ENCODE results near the gene RGS7. TPM values are rescaled to one million over a fixed set of nuclear protein-coding genes. Genes with fewer than 3 reads are reported as not detected.
"Not testable (repeated sequence)": the region's sequence is repeated elsewhere in the genome, so short reads cannot be mapped to it uniquely, and the experiment has no call there.

The RGS7 gene
- total and polyA plus RNA-seq, 5 donors, result 0.02 TPM; not detected in 4

DNA sequence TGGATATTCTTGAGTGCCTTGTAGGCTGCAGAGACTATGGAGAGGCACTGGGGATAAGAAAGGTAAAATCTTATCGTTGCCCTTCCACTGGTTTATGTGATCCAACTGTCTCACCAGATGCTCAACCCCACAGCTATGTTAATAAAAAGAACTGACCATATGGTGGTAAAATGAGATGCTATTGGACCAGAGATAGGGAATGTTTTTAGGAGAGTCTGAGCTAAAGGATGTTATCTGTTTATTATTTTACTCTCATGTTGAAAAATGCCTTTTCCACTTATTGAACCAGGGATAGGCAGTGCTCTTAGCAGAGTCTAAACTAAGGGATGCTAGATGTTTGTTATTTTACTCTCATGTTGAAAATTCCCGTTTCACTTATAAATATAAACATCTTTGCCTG is 572.2 kb downstream of the RGS7 start:
- ATAC-seq (no peak), DNase-seq (no peak)
- H3K27me3 ChIP-seq (ENCODE audit: control insufficient read depth, insufficient read depth), result no peaks in the 10 kb centered on the region
- H3K4me1 ChIP-seq (ENCODE audit: control insufficient read depth, insufficient read depth, low read length), result no peaks in the 10 kb centered on the region
- no peak overlapping the region for H3K4me3 ChIP-seq (ENCODE audit: low read length)
- H3K27ac ChIP-seq (ENCODE audit: low read length), result no peak overlapping the region
- no peaks in the 10 kb centered on the region for H3K9me3 ChIP-seq (ENCODE audit: control insufficient read depth, low read length)
- WGBS, result 73% methylated on average over 2 of the region's 2 CpGs
- intact Hi-C loops (cut with DNase I), result no loop called here

DNA sequence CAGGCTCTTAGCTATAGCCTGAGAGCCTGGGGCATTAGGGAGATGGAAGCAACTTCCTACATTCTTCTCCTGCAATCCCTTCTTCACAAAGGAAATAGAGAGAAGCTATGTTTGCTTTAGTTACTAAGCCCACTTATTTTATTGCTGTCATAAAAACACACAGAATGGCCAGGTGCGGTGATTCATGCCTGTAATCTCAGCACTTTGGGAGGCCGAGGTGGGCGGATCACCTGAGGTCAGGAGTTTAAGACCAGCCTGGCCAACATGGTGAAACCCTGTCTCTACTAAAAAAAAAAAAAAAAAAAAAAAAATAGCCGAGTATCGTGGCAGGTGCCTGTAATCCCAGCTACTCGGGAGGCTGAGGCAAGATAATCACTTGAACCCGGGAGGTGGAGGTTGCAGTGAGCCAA is 573.3 kb downstream of the RGS7 start:
- intact Hi-C loops (cut with DNase I); H3K4me3 ChIP-seq (ENCODE audit: low read length); ATAC-seq; DNase-seq; H3K4me1 ChIP-seq (ENCODE audit: control insufficient read depth, insufficient read depth, low read length); H3K27me3 ChIP-seq (ENCODE audit: control insufficient read depth, insufficient read depth); H3K27ac ChIP-seq (ENCODE audit: low read length); H3K9me3 ChIP-seq (ENCODE audit: control insufficient read depth, low read length): not testable (repeated sequence)
- 85% methylated on average over 7 of the region's 7 CpGs for WGBS

DNA sequence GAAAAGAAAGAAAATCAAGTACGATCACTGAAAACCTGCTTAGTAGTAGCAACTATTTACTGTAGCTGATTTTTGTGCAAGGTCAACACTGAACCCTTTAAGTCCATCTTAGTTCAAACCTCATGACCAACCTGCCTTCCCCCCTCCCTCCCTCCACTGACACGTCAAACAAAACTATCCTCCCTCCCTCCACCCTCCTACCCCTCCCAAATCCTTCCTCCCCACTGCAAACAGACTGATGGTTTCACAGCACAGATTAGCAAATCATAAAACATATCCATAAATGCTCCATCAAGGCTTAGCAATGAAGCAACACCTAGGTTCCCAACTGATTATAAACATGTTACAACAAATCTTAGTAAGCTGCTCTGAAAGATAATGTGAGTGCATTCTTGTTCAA is 580.8 kb downstream of the RGS7 start:
- Histone ChIP-seq H3K27ac (ENCODE audit: low read length) (no peak overlapping the region), H3K27me3 (ENCODE audit: control insufficient read depth, insufficient read depth) (no peaks in the 10 kb centered on the region), H3K9me3 (ENCODE audit: control insufficient read depth, low read length) (no peaks in the 10 kb centered on the region), H3K4me3 (ENCODE audit: low read length) (no peak overlapping the region), H3K4me1 (ENCODE audit: control insufficient read depth, insufficient read depth, low read length) (no peaks in the 10 kb centered on the region)
- no peak for ATAC-seq
- DNase-seq, result no peak
- WGBS, result 54% methylated on average over 2 of the region's 2 CpGs
- intact Hi-C loops (cut with DNase I), result no loop called here

DNA sequence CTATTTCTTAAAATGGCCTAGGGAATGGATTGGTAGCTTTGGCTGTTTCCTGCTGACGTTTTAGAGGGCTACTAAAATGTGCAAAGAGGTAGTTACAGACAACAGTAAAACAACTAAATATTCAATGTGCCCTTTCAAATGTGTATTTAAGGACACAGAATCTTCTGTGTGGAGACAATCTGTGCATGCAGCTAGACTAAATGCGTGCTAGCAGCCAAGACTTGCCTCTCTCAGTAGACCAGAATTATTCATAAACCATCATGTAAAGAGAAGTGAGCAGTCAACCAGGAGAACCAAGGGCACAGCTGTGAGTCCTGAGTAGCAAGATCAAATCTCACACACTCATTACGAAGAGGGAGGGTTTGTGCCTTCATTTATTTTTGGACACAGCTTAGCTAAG is 584.9 kb downstream of the RGS7 start:
- no peak for DNase-seq
- no peaks in the 10 kb centered on the region for H3K9me3 ChIP-seq (ENCODE audit: control insufficient read depth, low read length)
- no peak overlapping the region for H3K27ac ChIP-seq (ENCODE audit: low read length)
- H3K27me3 ChIP-seq (ENCODE audit: control insufficient read depth, insufficient read depth), result no peaks in the 10 kb centered on the region
- H3K4me3 ChIP-seq (ENCODE audit: low read length), result no peak overlapping the region
- ATAC-seq, result no peak
- intact Hi-C loops (cut with DNase I), result no loop called here
- no peaks in the 10 kb centered on the region for H3K4me1 ChIP-seq (ENCODE audit: control insufficient read depth, insufficient read depth, low read length)
- WGBS, result 65% methylated on average over 3 of the region's 3 CpGs

DNA sequence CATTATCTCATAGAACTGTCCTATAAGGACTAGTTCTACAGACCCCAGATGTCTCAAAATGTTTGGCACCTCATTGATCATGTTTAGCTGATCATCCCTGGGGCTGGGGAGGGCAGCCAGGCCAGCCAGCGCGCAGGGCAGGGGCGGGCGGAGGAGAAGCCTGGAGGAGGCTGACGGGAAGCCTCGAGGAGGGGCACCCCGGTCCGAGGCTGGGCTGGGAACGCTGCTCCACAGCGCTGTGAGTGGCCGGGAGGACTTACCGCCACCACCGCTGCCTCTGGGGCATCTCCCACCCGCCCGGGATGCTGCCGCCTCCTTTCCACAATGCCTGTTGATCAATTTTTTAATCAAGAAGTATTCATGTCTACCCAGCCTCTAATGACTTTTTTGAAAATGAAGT is 585.6 kb downstream of the RGS7 start:
- Histone ChIP-seq H3K4me1 (ENCODE audit: control insufficient read depth, insufficient read depth, low read length) (no peaks in the 10 kb centered on the region), H3K9me3 (ENCODE audit: control insufficient read depth, low read length) (no peaks in the 10 kb centered on the region), H3K4me3 (ENCODE audit: low read length) (no peak overlapping the region), H3K27ac (ENCODE audit: low read length) (no peak overlapping the region), H3K27me3 (ENCODE audit: control insufficient read depth, insufficient read depth) (no peaks in the 10 kb centered on the region)
- DNase-seq, result no peak
- ATAC-seq, result no peak
- intact Hi-C loops (cut with DNase I), result no loop called here
- whole genome bisulfite sequencing, result 90% methylated on average over 16 of the region's 16 CpGs

DNA sequence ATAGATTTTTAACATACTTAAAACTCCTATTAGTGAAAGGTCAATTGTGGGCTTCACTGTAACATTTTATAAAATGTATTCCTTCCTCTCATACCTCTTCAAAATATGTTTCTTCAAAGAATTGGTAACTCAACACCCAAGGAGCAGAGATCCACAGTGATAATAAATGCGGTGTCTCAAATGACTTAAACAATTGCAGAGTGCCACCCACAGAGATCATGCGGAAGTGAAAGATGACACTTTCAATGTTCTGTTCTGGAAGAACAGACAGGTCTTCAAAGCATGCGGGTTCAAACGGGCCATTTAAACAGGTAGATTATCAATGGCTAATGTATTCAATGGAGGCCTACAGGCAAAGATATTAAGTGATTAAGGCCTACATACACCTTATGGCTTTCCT is 588.0 kb downstream of the RGS7 start:
- WGBS, result 86% methylated on average over 4 of the region's 4 CpGs
- H3K9me3 ChIP-seq (ENCODE audit: control insufficient read depth, low read length), result no peaks in the 10 kb centered on the region
- no peak for ATAC-seq

DNA sequence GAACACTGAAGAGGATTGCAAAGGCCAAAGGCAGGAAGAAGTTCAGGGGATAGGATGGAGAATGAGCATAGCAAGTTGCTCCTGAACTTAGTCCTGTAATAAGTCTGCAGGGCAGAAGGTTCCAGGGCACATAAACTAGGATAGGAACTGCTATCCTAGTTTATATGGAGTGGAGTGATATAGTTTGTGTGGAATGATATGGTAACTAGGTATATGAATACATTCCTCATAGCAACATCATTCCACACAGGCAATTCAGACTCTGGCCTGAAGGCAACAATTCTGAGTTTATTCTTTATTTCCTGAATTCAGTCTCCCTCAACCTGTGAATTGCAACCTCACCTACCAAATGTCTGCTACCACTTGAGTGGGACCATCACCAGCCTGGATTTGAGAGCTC is 590.2 kb downstream of the RGS7 start:
- DNase-seq (no peak), ATAC-seq (no peak)
- Histone ChIP-seq H3K27me3 (ENCODE audit: control insufficient read depth, insufficient read depth) (no peaks in the 10 kb centered on the region), H3K27ac (ENCODE audit: low read length) (no peak overlapping the region), H3K9me3 (ENCODE audit: control insufficient read depth, low read length) (no peaks in the 10 kb centered on the region), H3K4me1 (ENCODE audit: control insufficient read depth, insufficient read depth, low read length) (no peaks in the 10 kb centered on the region), H3K4me3 (ENCODE audit: low read length) (no peak overlapping the region)
- intact Hi-C loops (cut with DNase I), result no loop called here

More for the DNA sequence above, 588.0 kb downstream of the RGS7 start:
- Histone ChIP-seq H3K27me3 (ENCODE audit: control insufficient read depth, insufficient read depth) (no peaks in the 10 kb centered on the region), H3K27ac (ENCODE audit: low read length) (no peak overlapping the region), H3K4me1 (ENCODE audit: control insufficient read depth, insufficient read depth, low read length) (no peaks in the 10 kb centered on the region), H3K4me3 (ENCODE audit: low read length) (no peak overlapping the region)
- intact Hi-C loops (cut with DNase I), result no loop called here
- DNase-seq, result no peak

DNA sequence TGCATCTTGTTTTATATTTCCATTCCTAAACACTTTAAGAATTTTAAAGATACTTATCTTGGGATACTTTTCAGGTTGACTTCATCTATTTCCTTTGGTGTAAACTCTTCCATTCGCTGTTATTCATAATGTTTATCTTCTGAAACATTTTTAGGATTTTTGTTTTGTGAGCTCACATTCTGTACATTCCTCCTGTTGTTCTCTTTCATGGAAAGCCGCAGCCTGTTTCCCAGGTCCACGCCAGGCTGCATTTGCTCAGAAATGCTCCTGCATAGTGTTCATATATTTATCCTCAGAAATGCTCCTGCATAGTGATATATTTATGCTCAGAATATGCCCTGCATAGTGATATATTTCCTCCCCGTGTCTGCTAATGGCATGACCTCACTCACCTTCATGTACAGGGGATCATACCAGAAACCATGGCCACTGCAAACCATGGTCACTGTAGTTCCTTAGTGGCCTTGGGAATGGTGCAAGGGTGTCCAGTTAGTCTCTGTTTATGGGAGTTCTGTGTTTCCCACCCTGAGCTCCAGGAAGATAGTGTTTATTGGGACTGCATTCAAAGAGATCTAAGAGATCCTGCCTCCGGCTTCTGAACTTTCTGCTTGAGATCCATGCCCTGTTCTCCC is 591.2 kb downstream of the RGS7 start:
- Histone ChIP-seq H3K4me3 (ENCODE audit: low read length) (no peak overlapping the region), H3K9me3 (ENCODE audit: control insufficient read depth, low read length) (no peaks in the 10 kb centered on the region), H3K4me1 (ENCODE audit: control insufficient read depth, insufficient read depth, low read length) (no peaks in the 10 kb centered on the region), H3K27ac (ENCODE audit: low read length) (no peak overlapping the region), H3K27me3 (ENCODE audit: control insufficient read depth, insufficient read depth) (no peaks in the 10 kb centered on the region)
- DNase-seq, result no peak
- no peak for ATAC-seq
- intact Hi-C loops (cut with DNase I), result no loop called here
- 51% methylated on average over 5 of the region's 5 CpGs for WGBS

DNA sequence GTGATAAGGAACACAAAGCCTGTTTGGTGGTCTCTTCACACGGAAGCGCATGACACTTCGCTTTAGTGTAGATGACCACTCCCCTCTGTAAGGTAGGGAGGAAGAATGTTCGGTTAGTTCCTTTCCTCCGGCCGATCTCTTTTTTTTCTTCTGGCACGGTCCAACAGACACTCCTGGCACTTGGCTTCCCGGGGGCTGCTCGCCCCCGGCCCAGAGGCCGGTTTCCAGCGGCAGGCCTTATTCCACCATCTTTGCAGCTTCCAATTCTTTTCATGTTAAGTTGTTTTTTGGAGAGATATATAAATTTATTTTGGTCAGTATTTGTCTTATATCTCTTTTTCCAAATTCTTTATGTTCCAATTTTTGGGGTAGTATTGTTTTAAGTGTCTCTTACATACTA is 593.2 kb downstream of the RGS7 start:
- no peak overlapping the region for H3K27ac ChIP-seq (ENCODE audit: low read length)
- ATAC-seq (no peak), DNase-seq (no peak)
- 88% methylated on average over 12 of the region's 12 CpGs for WGBS
- H3K4me3 ChIP-seq (ENCODE audit: low read length), result no peak overlapping the region
- intact Hi-C loops (cut with DNase I), result no loop called here
- no peaks in the 10 kb centered on the region for H3K27me3 ChIP-seq (ENCODE audit: control insufficient read depth, insufficient read depth)
- H3K9me3 ChIP-seq (ENCODE audit: control insufficient read depth, low read length), result no peaks in the 10 kb centered on the region
- H3K4me1 ChIP-seq (ENCODE audit: control insufficient read depth, insufficient read depth, low read length), result no peaks in the 10 kb centered on the region

DNA sequence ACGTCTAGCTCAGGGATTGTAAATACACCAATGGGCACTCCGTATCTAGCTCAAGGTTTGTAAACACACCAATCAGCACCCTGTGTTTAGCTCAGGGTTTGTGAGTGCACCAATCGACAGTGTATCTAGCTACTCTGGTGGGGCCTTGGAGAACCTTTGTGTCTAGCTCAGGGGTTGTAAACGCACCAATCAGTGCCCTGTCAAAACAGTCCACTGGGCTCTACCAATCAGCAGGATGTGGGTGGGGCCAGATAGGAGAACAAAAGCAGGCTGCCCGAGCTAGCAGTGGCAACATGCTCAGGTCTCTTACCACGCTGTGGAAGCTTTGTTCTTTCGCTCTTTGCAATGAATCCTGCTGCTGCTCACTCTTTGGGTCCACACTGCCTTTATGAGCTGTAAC is 593.9 kb downstream of the RGS7 start:
- H3K4me3 ChIP-seq (ENCODE audit: low read length); ATAC-seq; H3K27ac ChIP-seq (ENCODE audit: low read length); intact Hi-C loops (cut with DNase I); H3K4me1 ChIP-seq (ENCODE audit: control insufficient read depth, insufficient read depth, low read length); DNase-seq; H3K27me3 ChIP-seq (ENCODE audit: control insufficient read depth, insufficient read depth); H3K9me3 ChIP-seq (ENCODE audit: control insufficient read depth, low read length): not testable (repeated sequence)
- 91% methylated on average over 7 of the region's 7 CpGs for WGBS

DNA sequence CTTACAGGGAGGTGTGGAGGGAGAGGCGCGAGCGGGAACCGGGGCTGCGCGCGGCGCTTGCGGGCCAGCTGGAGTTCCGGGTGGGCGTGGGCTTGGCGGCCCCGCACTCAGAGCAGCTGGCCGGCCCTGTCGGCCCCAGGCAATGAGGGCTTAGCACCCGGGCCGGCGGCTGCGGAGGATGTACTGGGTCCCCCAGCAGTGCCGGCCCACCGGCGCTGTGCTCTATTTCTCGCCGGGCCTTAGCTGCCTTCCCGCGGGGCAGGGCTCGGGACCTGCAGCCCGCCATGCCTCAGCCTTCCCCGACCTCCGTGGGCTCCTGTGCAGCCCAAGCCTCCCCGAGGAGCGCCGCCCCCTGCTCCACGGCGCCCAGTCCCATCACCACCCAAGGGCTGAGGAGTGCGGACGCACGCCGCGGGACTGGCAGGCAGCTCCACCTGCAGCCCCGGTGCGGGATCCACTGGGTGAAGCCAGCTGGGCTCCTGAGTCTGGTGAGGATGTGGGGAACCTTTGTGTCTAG is 594.5 kb downstream of the RGS7 start:
- 96% methylated on average over 34 of the region's 42 CpGs for WGBS
- H3K27ac ChIP-seq (ENCODE audit: low read length); DNase-seq; H3K4me3 ChIP-seq (ENCODE audit: low read length); ATAC-seq; intact Hi-C loops (cut with DNase I); H3K4me1 ChIP-seq (ENCODE audit: control insufficient read depth, insufficient read depth, low read length); H3K9me3 ChIP-seq (ENCODE audit: control insufficient read depth, low read length); H3K27me3 ChIP-seq (ENCODE audit: control insufficient read depth, insufficient read depth): not testable (repeated sequence)

DNA sequence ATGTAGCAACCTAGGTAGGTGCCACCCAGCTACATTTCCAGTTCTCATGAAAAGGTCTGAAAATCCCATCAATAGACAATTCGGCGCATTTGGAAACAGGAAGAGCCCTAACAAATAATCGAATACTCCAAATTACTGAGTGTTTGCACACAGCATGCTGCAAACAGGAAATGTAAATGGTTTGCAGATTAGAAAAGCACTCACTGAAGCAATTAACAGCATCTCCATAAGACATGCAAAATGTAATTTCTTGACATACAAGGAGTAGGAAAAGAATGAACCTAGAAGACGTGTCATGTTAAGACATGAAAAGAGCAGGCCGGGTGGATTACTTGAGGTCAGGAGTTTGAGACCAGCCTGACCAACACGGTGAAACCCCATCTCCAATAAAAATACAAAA is 598.2 kb downstream of the RGS7 start:
- H3K27ac ChIP-seq (ENCODE audit: low read length); intact Hi-C loops (cut with DNase I); H3K27me3 ChIP-seq (ENCODE audit: control insufficient read depth, insufficient read depth); DNase-seq; H3K4me1 ChIP-seq (ENCODE audit: control insufficient read depth, insufficient read depth, low read length); H3K4me3 ChIP-seq (ENCODE audit: low read length); H3K9me3 ChIP-seq (ENCODE audit: control insufficient read depth, low read length); ATAC-seq: not testable (repeated sequence)
- 74% methylated on average over 6 of the region's 6 CpGs for WGBS
